ENCODE measurements around the gene PVR.
A peak's percentile ranks its signal among the peaks of the same experiment; 100 is the strongest.

Gene PVR

DNA sequence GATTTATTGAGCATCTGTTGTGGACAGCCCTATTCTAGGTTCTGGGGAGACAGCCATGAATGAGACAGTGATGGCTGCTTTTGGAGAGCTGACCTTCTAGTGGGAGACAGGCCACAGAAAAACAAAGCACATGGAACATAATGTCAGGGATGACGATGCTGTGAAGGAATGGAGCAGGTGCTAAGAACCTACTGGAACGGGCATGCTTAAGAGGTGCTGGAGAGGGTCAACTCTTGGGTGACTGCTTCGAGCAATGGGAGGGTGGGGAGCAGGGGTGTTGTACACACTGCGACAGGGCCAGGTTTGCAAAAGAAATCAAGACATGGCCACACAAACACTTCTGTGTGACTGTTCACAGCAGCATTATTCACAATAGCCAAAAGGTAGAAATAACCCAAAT, 43.2 kb downstream of the PVR start:
- H3K27ac ChIP-seq (ENCODE audit: low read length): no peak overlapping the region
- H3K79me2 ChIP-seq (ENCODE audit: low read length): no peaks in the 10 kb centered on the region
- no peak overlapping the region for H3K4me3 ChIP-seq (ENCODE audit: low read length)
- no peak overlapping the region for H3K9ac ChIP-seq (ENCODE audit: low read length)
- H2AFZ ChIP-seq (ENCODE audit: low read depth, low read length): no peak overlapping the region
- H3K4me2 ChIP-seq (ENCODE audit: low read length): no peak overlapping the region
- H3K9me3 ChIP-seq (ENCODE audit: insufficient read depth, low read length): no peaks in the 10 kb centered on the region
- H4K20me1 ChIP-seq (ENCODE audit: insufficient read depth, low read length): peaks cover 4% of the 10 kb centered on the region; the same call in 1 of the 2 replicates
- H3K36me3 ChIP-seq (replicated peaks; ENCODE audit: low read depth, low read length): no peaks in the 10 kb centered on the region
- H3K4me1 ChIP-seq (ENCODE audit: low read length): peaks cover 47% of the 10 kb centered on the region
- peaks cover 48% of the 10 kb centered on the region for H3K27me3 ChIP-seq (ENCODE audit: low read depth, low read length)
- TF ChIP-seq, protein P1, sequence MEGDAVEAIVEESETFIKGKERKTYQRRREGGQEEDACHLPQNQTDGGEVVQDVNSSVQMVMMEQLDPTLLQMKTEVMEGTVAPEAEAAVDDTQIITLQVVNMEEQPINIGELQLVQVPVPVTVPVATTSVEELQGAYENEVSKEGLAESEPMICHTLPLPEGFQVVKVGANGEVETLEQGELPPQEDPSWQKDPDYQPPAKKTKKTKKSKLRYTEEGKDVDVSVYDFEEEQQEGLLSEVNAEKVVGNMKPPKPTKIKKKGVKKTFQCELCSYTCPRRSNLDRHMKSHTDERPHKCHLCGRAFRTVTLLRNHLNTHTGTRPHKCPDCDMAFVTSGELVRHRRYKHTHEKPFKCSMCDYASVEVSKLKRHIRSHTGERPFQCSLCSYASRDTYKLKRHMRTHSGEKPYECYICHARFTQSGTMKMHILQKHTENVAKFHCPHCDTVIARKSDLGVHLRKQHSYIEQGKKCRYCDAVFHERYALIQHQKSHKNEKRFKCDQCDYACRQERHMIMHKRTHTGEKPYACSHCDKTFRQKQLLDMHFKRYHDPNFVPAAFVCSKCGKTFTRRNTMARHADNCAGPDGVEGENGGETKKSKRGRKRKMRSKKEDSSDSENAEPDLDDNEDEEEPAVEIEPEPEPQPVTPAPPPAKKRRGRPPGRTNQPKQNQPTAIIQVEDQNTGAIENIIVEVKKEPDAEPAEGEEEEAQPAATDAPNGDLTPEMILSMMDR (IDR thresholded peaks at IDR 0.05; ENCODE audit: low read depth, low read length): no peak
- TF ChIP-seq EZH2phosphoT487 (IDR thresholded peaks at IDR 0.05; ENCODE audit: low read depth): no peak

DNA sequence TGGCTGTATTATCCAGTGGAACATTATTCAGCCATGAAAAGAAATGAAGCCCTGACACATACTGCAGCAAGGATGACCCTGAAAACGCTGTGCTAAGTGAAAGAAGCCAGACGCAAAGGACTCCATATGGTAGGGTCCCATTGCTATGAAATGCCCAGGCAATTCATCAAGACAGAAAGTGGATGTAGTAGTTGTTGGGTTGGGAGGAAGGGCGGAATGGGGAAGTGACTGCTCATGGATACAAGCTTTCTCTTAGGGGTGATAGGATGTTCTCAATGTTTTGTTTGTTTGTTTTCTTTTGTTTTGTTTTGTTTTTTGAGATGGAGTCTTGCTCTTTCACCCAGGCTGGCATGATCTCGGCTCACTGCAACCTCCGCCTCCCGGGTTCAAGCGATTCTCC, 44.2 kb downstream of the PVR start:
- TF ChIP-seq, protein P1 (IDR thresholded peaks at IDR 0.05; ENCODE audit: low read depth, low read length): no peak
- TF ChIP-seq EZH2phosphoT487 (IDR thresholded peaks at IDR 0.05; ENCODE audit: low read depth): no peak

DNA sequence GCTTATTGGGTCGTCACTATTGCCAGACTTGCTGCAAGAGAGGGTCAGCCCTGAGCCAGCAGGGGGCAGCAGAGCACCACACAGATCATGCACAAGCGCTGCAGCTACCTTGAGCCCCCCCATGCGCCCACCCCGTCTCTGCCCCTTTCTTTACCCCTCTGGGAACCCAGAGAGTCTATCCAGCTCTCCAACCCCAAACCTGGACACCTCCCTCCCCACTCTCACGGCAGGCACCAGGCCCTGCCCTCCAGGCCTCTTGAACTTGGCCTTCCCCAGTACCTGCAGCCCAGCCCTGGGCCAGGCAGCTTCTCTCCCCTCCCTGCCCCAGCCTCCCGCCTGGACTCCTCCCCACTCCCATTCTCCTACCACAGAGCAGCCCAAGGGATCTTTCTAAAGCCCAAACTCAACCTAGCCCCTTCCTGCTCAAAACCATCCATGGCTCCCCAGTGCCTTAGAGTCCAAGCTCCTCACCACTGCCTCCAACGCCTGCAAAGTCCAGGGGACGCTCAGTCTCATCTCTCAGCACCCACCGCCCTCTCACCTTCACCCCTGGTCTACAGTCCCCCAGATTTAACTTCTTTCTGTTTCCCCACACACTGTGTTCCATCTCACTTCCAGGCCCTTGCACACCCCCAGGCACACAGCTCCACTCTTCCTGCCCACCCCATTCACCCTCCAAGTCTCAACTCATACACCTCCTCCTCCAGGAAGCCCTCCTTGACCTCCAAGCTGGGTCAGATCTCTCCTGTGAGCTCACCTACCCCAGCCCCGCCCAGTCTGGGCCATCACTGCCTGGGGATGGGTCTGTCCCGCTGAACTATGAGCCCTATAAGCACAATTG, 45.8 kb downstream of the PVR start:
- Histone ChIP-seq H3K27me3 (ENCODE audit: low read depth, low read length) (peaks cover 58% of the 10 kb centered on the region), H3K4me1 (ENCODE audit: low read length) (peaks cover 38% of the 10 kb centered on the region), H4K20me1 (ENCODE audit: insufficient read depth, low read length) (peaks cover 12% of the 10 kb centered on the region), H3K36me3 (replicated peaks; ENCODE audit: low read depth, low read length) (no peaks in the 10 kb centered on the region), H3K4me2 (ENCODE audit: low read length) (no peak overlapping the region), H3K9me3 (ENCODE audit: insufficient read depth, low read length) (no peaks in the 10 kb centered on the region), H3K4me3 (ENCODE audit: low read length) (no peak overlapping the region), H3K9ac (ENCODE audit: low read length) (no peak overlapping the region), H2AFZ (ENCODE audit: low read depth, low read length) (no peak overlapping the region), H3K79me2 (ENCODE audit: low read length) (no peaks in the 10 kb centered on the region), H3K27ac (ENCODE audit: low read length) (no peak overlapping the region)
- no peak for TF ChIP-seq EZH2phosphoT487 (IDR thresholded peaks at IDR 0.05; ENCODE audit: low read depth)
- TF ChIP-seq, protein P1 (IDR thresholded peaks at IDR 0.05; ENCODE audit: low read depth, low read length): peak; percentile 94

More for the DNA sequence above, 44.2 kb downstream of the PVR start:
- Histone ChIP-seq H3K4me2 (ENCODE audit: low read length) (no peak overlapping the region), H3K4me3 (ENCODE audit: low read length) (no peak overlapping the region), H3K9ac (ENCODE audit: low read length) (no peak overlapping the region), H3K36me3 (replicated peaks; ENCODE audit: low read depth, low read length) (no peaks in the 10 kb centered on the region), H3K9me3 (ENCODE audit: insufficient read depth, low read length) (no peaks in the 10 kb centered on the region), H2AFZ (ENCODE audit: low read depth, low read length) (no peak overlapping the region), H3K27me3 (ENCODE audit: low read depth, low read length) (peaks cover 46% of the 10 kb centered on the region), H3K79me2 (ENCODE audit: low read length) (no peaks in the 10 kb centered on the region), H3K27ac (ENCODE audit: low read length) (no peak overlapping the region), H4K20me1 (ENCODE audit: insufficient read depth, low read length) (peaks cover 10% of the 10 kb centered on the region), H3K4me1 (ENCODE audit: low read length) (peaks cover 50% of the 10 kb centered on the region)

DNA sequence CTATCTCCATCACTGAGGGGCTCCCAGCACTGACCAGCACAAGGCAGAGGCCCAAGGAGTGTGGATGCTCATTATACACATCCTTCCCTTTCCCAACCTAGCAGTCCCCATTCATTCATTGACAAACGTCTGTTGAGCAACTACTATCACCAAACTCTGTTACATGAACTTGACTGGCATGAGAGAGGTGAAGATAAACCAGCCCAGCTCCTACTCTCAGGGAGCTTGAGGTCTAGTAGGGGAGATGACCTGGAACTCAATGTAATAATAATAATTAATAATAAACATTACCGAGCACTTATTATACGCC, 46.4 kb downstream of the PVR start:
- Histone ChIP-seq H2AFZ (ENCODE audit: low read depth, low read length) (no peak overlapping the region), H3K9me3 (ENCODE audit: insufficient read depth, low read length) (no peaks in the 10 kb centered on the region), H3K4me3 (ENCODE audit: low read length) (no peak overlapping the region), H3K4me1 (ENCODE audit: low read length) (peaks cover 35% of the 10 kb centered on the region), H3K79me2 (ENCODE audit: low read length) (no peaks in the 10 kb centered on the region), H3K27me3 (ENCODE audit: low read depth, low read length) (peaks cover 60% of the 10 kb centered on the region), H3K27ac (ENCODE audit: low read length) (no peak overlapping the region), H3K9ac (ENCODE audit: low read length) (no peak overlapping the region), H4K20me1 (ENCODE audit: insufficient read depth, low read length) (peaks cover 12% of the 10 kb centered on the region), H3K4me2 (ENCODE audit: low read length) (no peak overlapping the region), H3K36me3 (replicated peaks; ENCODE audit: low read depth, low read length) (no peaks in the 10 kb centered on the region)
- TF ChIP-seq EZH2phosphoT487 (IDR thresholded peaks at IDR 0.05; ENCODE audit: low read depth): no peak
- TF ChIP-seq, protein P1 (IDR thresholded peaks at IDR 0.05; ENCODE audit: low read depth, low read length): no peak
